Activated CD4-positive, alpha-beta T cell treated with anti-CD3 and anti-CD28 coated beads, Interleukin-2, amount 50 U/mL, for 48 hours (primary cell): Measurements from ENCODE around the gene COL2A1.

Experiments used
- DNase-seq, 2 experiments: peaks; one replicate each; pipeline ENCODE4 v3.0.0-alpha.2; 2020

Gene COL2A1

DNA sequence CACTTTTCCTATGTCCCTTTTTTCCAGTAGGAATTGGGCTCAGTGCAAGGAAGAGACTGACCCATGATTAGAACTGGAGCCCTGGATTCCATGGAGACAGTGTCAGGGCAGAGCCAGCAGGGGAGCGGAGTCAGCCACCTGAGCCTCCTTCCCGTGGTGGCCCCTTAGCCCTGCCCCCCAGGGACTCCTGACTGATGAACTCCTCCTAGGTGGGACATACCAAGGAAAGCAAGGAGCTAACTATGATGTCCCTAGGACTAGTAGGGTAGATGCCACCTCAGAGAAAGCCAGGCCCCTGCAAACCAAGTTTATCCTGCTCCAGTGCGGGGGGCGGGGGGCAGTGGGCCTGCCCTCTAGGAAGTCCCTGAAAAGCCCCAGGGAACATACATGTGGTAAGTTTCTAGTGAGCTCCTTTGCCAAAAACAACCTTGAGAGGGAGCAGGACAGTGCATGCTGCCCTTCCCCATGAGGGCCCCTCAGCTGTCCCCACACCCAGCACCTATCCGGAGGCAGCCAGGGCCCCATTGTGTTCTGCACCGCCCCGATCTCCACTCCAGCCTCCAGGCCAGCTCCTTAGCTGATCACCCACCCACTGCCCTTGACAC lies 6.2 kb upstream of the COL2A1 start:
- DNase-seq, result no peak

DNA sequence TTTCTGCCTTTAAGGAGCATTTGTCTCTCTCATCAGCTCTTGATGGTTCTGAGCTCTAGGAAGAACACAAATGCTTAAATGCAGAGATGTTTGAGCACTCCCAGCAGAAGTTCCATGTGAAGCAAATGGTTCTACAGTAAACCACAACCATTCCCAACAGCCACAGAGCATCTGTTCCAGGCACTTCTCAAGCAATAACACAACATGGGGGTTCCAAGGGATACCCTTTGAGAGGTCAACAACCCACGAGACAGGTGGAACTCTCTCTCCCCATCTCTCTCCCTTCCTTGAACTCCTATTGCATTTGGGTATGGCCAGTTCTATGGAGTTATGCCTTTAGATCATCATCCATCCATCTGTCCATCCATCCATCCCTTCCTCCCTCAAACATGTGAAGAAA lies 5.2 kb upstream of the COL2A1 start:
- DNase-seq, result no peak

DNA sequence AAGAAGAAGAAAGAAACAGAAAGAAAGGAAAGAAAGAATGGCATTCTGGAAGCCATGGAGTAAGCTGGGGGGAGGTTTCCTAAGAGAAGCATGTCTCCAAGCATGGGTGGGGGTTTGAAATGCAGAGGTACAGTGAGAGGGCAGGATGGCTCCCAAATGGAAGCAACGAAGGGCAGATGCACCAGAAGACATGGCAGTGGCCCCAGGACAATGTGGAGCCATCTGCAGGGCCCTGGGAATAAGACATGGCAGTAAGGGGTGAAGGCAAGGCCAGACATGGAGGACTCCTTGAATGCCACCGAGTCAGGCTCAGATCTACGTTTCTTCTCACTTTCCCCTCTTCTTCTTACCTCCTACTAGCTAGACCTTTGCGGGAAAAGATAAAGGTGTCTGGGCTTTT lies 4.7 kb upstream of the COL2A1 start:
- no peak for DNase-seq

DNA sequence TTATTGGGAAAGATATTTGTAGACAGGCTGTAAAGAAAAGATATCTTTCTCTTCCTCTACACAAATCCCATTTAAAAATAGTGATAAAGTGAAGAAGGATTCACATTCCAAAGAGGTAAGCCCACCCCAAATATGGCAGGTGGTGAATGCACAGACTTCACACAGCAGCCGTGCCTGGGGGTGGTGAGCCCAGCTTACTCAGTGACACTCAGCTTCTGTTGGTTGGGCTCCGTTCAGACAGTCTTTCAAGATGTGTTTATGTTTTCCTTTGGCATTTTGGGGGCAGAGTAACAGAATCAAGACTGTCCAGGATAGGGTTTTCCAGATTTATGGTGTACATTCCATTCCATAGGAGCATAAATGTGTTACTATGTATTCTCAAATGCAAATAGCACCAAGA lies 4.1 kb upstream of the COL2A1 start:
- DNase-seq, result no peak

DNA sequence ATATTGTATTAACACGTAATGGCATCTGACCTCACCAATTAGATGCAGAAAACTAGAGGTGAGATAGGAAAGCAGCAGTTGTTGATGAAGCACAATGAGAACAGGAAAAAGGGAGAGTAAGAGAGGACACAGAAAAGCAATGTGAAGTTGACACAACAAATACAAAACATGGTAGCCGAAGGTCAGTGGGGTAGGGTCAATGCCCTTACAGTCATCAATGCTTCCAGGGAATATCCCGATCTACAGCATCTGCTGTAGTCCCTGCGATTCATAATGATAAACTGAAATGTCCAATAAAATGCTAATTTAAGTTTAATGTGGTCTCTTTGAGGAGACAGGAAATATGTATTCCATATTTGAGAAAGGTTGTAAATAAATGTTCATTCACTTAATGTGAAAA lies 2.9 kb upstream of the COL2A1 start:
- DNase-seq, result no peak

DNA sequence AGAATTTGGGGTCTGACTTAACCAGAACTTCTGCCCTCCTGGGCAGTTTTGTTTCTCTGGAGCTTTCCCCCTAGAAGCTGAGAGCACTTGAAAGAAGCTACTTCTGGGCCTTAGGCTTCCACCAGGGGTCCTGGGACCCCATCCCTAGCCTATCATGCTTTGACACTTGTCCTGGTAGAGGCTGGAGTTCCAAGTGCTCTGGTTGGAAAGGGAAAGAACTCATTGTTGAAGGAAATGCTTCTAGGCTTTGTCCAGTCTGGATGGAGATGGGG lies 1.4 kb upstream of the COL2A1 start:
- DNase-seq, result no peak

DNA sequence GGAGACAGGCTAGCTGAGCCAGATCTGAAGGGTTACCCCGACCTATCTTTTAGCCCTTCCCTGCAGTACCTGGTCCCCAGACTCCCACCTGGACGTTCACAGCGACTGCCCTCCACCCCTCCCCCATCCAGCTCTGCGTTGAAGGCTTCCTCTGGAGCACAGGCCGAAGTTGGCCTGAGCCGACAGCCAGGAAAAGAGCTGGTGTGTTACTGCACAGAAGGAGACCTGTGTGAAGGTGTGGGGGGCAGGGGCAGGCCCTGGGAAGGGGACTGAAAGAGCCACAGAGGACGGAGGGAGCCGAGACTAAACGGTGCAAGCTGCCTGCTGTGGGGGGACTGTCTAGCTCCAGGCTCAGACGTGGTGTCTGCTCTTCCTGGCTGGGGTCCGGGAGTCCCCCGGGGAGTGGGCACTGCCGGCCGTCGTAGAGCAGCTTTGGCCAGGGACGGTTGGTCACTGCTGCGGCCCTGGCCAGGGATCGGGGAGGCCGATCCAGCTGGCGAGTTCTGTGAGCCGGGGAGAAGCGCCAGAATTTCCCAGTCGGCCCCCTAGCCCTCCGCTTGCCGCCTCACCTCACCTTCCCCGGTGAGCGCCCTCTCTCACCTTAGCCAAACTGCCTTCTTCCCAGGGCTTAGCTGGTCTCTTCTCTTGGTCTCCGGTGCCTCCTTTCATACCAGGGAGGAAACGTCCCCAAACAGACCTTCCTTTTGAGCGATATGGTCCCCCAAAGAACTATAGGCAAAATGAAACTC lies 899 bp upstream of the COL2A1 start:
- DNase-seq, result no peak

DNA sequence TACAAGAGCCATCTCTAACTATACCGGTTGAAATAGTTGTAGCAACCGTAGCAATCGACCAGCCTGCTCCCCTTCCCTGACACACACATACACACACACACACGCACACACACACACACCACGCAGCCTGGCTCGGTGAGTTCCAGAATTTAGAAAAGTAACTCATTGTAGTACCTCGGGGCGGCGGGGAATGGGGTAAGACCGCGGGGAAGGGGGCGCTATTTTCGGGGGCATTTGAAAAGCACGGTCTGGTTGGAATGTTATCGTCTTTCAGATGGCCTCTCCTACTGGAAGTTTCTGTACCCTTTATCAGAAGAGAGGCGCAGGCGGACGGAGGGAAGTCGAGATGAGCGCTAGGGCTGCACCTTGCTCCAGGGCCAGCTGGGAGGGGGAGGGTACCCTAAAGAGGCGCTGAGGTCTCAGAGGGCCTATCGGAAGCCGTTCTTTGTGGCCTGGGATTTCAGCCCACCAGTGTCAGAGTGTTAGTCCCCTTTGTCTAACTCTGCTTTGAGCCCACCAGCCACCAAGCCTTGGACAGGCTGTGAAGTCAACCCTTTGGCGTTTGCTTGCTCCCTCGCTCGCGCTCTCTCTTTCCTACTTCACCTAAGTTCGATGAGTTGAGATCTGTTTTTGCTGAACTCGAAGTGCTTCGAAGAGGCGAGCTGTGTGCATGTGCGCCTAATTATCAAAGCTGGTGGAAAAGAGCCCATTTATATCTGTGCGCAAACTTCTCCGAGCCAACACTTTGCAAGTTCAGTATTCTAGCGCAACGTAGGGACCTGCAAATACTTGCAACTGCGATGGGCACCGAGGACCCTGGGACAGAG lies 837 bp downstream of the COL2A1 start:
- peak in 1 of 2 experiments; percentile 28 for DNase-seq

DNA sequence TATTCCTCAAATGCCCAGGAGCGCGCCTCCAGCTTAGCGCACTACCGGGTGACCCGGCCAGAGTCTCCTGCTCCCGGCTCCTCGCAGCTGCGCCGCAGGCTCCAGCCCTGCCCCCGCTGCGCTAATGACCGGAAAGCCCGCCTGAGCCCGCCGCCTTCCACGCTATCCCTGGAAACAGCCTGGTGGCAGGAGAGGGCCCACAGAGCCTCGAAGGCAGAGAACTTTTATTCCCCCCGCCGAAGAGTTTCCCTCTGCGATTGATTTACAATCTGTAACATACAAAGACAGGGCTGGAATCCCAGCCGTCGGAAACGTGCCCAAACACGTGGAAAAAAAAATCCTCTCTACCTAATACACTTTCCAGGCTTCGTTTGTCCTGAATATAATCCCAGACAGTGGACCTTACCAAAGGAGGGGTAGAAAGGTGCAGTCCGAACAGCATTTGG lies 1.5 kb downstream of the COL2A1 start:
- peak in 1 of 2 experiments; percentile 9 for DNase-seq

DNA sequence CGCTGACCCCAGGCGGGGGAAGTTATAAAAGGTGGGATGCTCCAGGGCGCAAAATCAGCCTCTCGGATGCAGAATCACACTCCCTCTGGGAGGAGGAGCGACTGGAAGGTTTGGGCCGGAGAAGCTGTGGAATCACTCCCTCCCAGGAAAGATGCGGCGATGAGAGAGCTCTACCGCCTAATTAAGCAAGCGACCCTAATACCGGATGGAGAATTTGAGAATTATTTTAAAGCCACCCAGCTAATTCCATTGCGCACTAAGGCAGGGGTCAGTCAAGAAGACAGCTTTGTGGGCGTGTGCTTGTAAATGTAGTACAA lies 1.9 kb downstream of the COL2A1 start:
- DNase-seq, result no peak

DNA sequence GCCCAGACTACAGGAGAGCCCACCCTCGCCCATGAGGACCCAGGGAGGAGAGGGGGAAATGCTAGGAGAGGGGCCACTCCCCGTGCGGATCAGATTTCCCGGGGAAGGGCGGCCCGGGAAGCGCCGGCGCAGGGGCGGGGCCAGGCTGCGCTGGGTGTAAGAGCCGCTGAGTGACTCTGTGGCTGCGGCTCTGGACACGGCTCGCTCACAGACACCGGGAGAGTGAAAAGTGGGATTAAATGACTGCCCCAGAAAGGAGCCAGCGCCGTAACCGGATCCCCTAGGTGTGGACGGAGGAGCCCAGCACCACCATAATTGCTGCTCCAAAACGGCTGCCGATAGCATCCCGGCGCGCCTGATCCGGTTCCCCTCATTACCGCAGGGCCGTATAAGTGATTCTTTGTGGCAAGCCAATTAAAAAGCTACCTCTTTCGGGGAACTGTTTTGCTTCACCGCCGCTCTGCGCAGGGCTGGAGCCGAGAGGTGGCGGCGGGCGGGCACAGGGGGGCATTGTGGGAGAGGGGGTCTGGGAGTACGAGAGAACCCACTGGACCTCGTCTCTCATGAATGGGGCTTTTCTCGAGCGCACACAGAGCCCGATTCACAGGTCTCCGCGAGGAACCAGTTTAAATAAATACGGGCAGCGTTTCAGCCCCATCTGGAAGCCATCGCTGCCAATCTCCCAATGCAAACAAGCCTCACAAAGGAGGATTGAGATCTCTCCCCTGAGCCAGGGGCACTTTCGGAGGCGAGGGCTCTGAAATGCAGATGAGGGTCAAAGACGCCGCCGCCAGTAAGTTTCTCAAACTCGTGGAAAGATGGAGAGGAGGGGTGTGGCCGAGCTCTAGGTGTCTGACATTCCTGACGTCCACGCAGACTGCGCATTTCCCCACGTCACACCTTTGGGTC lies 2.5 kb downstream of the COL2A1 start:
- peak in 1 of 2 experiments; percentile 20 for DNase-seq

DNA sequence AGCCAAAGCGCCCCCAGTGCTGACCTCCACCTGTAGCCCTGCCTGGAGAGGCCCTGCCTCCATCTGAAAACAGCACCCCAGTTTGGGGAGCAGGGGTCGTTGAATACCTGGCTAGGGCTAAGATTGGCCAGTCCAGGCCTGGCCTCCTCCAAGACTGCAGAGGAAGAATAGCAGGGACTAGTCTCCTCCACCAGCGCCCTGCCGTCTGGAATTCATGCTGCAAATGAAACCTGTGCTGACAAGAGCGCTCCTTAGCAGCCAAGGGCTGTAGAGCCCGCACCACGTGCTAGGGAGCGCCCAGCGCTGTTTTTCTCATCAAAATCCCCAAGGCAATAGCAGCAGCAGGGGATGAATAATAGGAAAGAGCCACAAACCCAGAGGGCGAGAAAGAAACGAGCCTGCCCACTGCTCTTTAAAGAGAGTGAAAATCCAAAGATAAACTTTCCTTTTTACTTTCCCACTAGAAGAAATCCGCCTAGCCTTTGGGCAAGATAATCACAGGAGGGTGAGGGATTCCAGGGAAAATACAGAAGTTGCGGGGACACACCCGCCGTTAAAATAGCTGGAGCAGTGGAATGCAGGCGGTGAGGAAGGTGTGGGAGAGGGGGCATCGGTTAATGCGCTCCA lies 3.3 kb downstream of the COL2A1 start:
- peak in 1 of 2 experiments; percentile 33 for DNase-seq

DNA sequence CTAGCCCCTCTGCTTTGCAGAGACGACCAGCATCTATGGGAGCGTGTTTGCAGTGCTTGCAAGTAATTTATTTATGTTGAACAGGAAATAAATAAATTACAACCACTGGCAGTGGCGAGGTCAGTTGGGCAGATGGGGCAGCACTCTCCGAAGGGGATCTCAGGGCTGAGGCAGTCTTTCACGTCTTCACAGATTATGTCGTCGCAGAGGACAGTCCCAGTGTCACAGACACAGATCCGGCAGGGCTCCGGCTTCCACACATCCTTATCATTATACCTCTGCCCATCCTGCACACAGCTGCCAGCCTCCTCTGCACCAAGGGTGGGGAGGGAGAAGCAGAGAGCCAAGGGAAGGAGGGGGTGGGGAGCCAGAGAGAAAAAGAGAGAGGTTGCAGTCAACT lies 4.5 kb downstream of the COL2A1 start:
- no peak for DNase-seq

DNA sequence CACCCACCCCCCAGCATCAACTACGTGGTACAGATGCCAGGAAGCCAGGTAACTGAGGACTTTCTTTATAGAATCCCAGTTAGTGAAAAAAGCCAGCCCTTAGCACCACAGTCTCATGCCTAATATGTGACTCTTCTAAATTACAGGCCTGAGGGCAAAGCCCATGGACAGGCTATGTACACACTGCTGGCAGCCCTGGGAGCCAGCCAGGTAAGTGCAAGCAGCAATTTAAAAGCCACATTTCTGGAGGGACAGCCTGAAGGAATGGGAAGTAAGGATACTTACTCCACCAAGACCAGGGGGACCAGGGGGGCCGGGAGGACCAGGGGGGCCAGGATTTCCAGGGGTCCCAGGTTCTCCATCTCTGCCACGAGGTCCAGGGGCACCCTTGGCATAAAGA lies 7.0 kb downstream of the COL2A1 start:
- no peak for DNase-seq

DNA sequence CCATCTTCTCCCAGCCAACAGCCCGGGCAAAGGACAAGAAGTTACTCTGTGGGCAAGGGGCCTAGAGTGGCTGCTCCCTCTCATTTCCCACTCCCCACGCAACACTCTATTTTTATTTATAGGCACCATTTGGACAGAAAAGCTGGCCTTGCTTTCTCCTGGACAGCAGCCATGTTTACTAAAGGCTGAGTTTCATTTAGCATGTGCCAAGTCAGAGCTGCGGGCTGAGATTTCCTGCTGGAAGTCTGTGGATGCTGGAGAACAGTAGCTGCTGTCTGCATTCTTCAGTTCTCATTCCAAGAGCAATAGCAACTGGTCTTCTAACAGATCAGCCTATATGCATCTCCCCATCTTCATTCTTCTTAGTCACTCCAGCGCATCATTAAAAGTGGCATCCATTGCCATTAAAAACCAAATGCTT lies 8.3 kb downstream of the COL2A1 start:
- DNase-seq, result no peak

DNA sequence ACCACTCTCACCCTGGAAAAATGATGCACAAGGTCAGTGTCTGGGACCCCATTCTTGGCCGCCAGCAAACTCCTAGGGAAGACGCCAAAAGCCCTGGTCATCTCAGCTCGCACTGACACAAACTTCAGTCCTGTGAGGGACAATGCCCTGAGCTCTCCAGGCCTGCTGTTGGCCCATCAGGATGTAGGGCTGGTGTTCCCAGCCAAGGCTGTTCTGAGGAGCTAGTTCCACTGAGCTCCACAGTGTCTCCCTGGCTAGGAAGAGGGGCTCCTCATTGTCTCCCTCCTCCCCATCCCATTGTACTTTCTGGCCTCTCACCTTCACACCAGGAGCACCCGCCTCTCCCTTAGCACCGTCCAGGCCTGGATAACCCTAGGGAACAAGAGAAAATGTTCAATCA lies 10.8 kb downstream of the COL2A1 start:
- DNase-seq, result no peak

DNA sequence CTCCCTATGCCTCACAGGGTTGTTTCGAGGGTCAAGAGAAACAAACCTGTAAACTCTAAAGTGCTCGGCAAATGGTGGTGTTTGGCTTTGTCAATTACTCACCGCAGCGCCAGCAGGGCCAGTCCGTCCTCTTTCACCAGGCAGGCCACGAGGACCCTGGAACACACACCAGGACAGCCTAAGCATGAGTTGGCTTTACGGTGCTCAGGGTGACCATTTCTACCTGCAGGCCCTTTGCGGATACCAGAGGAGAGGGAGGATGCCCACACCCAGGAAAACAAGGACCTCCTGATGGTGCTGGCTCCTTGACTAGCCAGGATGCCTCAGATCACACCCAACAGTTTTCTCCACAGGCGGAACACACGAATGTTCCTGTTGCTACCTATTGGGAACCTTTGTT lies 11.5 kb downstream of the COL2A1 start:
- no peak for DNase-seq

DNA sequence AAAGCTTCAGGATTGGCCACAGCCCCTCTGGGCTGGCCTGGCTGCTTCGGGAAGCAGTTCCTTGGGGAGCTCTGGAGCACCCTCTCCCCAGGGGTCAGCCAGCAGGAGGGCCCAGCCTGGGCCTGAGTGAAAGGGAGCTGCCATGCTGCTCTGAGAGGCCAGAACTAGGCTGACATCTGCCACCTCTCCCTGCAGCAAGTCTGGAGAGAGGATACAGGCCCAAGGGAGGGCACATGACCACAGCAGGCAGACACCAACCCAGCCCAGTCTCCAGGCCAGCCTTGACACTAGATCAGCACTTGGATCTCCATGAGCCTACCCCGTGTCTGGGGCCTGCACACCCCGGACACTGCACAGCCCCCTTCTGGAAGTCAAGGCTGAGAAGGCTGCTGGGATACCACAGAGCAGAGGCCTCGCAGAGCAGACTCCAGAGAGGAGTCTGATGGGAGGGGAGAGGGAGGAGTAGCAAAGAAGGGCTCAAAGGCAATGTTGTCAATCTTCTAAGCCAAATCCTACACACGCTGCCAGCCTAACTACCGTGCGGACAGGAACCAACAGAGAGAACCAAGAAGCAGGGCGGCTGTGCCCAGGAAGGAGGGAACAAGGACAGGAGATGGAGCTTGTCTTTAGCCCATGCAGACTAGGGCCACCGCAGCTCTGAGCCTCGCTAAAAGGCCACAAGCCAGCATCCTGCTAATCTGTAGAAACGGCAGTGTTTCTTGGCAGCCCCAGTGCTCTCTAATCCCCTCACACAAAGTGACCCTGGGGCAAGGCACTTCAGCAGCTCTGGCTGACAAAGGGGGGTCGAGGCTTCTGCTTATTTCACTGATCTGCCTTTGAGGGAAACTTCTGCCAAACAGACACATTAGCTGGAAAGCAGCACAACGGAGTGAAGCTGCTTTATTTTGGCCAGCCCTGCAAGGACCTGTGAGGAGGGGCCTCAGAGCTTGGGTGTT lies 12.9 kb downstream of the COL2A1 start:
- no peak for DNase-seq

DNA sequence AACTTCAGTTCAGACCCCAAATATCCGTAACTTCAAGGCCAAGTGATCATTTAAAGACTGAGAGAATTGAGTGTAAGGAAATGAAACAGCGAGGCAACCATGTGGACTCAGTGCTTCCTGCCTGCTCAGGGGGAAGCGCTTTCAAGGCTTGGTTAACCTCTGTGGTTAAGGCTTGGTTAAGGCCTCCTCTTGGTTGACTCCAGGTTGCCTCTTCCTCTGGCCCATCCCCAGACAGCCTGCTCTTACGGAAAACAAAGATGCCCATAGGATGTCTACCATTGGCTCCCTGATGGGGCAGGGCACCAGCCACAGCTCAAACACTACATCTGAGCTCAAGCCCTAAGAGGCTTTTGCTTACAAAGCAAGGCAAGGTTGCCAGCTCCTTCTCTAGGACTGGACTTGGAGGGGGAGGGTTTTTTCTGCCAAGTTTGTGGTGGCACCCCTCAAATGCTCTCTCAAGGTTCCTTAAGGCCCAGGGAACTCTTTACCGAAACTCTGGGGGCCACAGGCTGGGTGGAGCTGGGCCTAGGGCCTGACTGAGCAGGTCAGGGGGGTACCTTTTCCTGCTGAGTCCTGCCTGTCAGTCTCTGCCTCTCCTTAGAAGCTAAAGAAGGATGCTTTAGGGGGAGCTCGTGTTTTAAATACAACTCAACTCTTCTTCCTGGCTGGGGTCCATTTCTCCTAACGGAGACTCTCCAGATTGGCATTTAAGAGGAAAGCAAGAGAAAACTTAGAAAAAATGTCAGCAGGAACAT lies 13.7 kb downstream of the COL2A1 start:
- peak; percentile 41 to 56 for DNase-seq

DNA sequence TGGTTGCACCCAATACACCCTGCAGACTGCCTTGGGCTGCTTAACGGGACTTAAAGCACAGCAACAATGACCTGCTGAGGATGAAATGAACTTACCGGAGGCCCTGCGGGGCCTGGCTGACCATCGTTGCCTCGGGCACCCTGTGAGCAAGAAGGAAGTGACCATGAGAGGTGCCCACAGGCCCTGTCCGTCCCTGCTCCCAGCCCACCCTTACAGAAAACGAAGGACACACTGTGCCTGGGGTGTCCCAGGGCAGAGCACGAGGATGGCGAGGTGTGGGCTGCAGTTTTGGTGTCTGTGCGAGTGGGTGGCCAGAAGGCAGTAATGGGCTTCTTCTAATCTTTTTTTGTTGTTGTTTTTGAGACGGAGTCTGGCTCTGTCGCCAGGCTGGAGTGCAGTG lies 14.6 kb downstream of the COL2A1 start:
- DNase-seq, result no peak

DNA sequence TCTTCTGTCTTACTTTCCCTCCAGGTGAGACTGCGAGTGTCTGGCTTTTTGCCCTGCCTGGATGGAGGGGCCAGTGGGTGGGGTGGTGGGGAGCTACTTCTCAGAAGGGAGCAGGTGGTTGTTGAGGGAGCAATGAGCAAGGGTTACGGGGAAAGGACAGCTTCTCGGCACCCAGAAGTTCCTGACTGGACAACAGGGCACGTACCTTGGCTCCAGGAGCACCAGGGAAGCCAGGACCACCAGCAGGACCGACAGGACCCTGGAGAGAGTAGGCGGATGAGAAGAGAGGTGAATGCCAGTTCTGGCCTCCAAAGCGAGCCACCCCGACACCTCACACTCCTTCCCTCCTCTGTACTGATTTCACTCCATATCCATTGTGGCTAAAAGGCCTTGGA lies 15.3 kb downstream of the COL2A1 start:
- no peak for DNase-seq
